Prostate gland (tissue), 2 donors: ENCODE results near the gene FARS2. TPM values are rescaled to one million over a fixed set of nuclear protein-coding genes. Genes with fewer than 3 reads are reported as not detected.

Source experiments
- DNase-seq: peaks from one replicate; pipeline ENCODE4 v3.0.0-alpha.2; 2019; ENCODE audit warnings: low spot score
- H3K27ac ChIP-seq, 2 donors: fragments of 200-600 bp; sonication (generic); 2 replicates each; pipeline ENCODE4 v1.5.1; 2017 to 2019
- H3K27me3 ChIP-seq: fragments of 200-600 bp; sonication (generic); replicated peaks from 2 replicates; pipeline ENCODE4 v1.5.1; 2019; ENCODE audit not compliant: insufficient read depth
- H3K36me3 ChIP-seq, 2 donors: fragments of 200-600 bp; sonication (generic); 1 replicate in 1 of 2; 2 replicates in 1 of 2; pipeline versions ENCODE4 v1.5.1 to v1.8.1; 2017 to 2019
- H3K4me1 ChIP-seq: fragments of 200-600 bp; sonication (generic); replicated peaks from 2 replicates; pipeline ENCODE4 v1.5.1; 2019
- H3K4me3 ChIP-seq, 2 donors: fragments of 200-600 bp; sonication (generic); 2 replicates each; pipeline ENCODE4 v1.5.1; 2017 to 2019
- H3K9me3 ChIP-seq: fragments of 200-600 bp; sonication (generic); 2 replicates; pipeline ENCODE4 v1.5.1; 2017
- POLR2A ChIP-seq: fragments of 450-650 bp; IDR thresholded peaks from one replicate; pipeline ENCODE4 v1.6.1; 2016; ENCODE audit warnings: antibody characterized with exemption, mild to moderate bottlenecking
- POLR2AphosphoS5 ChIP-seq: sonication (generic); formaldehyde crosslinking; IDR thresholded peaks from one replicate; pipeline ENCODE4 v1.6.1; 2017; ENCODE audit warnings: antibody characterized with exemption
- WGBS: methylation state at CpG from one replicate; pipeline ENCODE4 v1.1.5; 2018; 5-methylcytosine and 5-hydroxymethylcytosine counted together
- intact Hi-C: fragments of 100-400 bp; cut with DNase I; formaldehyde crosslinking; loops from one replicate; pipeline ENCODE4 v1.14.2; 2022
- total RNA-seq, 2 donors: library from RNA; depleted of rRNA; stranded (reverse); fragments of >200 nt; gene quantifications; one replicate each; pipeline ENCODE4 v1.1.0, GENCODE V29; 2016
- TF ChIP-seq, protein P1 (sequence below), 4 experiments: fragments of 200-600 bp in 2 of 4; fragments of 450-650 bp in 2 of 4; sonication (generic) in 2 of 4; IDR thresholded peaks; 1 replicate in 3 of 4; 2 replicates in 1 of 4; pipeline ENCODE4 v1.5.1; 2016 to 2019; ENCODE audit warnings: antibody characterized with exemption in 4 of 4, mild to moderate bottlenecking in 2 of 4, moderate library complexity in 2 of 4

Gene FARS2
- total RNA-seq, 2 donors from 2014 or later: 11.6 to 19.5 TPM

DNA sequence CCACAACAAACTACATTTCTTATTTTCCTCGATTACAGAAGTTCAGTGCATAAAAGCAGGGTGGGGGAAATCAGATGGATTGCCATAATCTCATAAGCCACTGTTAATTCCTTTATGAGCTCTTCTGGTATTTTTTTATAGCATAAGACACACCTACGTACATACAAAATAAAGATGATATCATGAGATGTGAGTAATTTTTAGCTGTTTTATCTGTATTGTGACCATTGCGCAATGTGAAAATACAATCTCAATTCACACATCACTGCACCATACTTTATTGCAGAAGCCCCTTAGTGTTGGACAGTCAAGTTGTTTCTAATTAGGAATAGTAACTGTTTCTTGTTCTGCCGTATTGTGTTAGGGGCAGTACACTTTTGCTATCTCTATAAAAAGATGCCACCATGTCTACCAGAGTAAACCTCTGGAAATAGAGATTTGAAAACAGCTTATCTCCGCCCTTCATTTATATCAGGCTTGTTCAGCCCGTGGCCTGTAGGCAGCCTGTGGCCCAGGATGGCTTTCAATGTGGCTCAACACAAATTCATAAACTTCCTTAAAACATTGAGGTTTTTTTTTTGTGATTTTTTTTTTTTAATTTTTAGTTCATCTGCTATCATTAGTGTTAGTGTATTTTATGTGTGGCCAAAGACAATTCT, 90.4 kb downstream of the FARS2 start:
- no peak overlapping the region for H3K27ac ChIP-seq
- WGBS: 74% methylated on average over 6 of the region's 6 CpGs
- no peaks in the 10 kb centered on the region for H3K27me3 ChIP-seq
- intact Hi-C loops: no loop called here
- TF ChIP-seq, protein P1, sequence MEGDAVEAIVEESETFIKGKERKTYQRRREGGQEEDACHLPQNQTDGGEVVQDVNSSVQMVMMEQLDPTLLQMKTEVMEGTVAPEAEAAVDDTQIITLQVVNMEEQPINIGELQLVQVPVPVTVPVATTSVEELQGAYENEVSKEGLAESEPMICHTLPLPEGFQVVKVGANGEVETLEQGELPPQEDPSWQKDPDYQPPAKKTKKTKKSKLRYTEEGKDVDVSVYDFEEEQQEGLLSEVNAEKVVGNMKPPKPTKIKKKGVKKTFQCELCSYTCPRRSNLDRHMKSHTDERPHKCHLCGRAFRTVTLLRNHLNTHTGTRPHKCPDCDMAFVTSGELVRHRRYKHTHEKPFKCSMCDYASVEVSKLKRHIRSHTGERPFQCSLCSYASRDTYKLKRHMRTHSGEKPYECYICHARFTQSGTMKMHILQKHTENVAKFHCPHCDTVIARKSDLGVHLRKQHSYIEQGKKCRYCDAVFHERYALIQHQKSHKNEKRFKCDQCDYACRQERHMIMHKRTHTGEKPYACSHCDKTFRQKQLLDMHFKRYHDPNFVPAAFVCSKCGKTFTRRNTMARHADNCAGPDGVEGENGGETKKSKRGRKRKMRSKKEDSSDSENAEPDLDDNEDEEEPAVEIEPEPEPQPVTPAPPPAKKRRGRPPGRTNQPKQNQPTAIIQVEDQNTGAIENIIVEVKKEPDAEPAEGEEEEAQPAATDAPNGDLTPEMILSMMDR (IDR thresholded peaks at IDR 0.05): no peak
- no peak for TF ChIP-seq POLR2A
- no peak for TF ChIP-seq POLR2AphosphoS5
- H3K4me1 ChIP-seq: no peaks in the 10 kb centered on the region
- H3K9me3 ChIP-seq: no peaks in the 10 kb centered on the region
- DNase-seq: no peak
- no peaks in the 10 kb centered on the region for H3K36me3 ChIP-seq
- H3K4me3 ChIP-seq: no peak overlapping the region

DNA sequence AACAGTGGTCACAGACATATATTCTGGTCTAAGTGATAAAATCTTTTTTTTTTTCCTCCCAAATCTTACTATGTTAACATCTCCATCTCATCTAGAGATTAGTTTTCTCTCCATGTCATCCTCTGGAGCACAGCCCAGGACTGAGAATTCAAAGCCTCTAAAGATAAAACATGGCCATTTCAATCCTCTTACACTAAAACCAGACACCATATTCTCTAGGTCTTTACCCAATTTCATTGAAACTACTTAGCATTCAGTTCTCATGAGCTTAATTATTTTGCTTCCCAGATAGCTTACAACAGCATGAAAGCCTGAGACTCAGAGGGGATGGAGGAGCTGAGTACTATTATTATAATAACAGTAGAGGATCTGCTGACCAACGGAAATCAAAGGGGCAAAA, 92.7 kb downstream of the FARS2 start:
- Histone ChIP-seq H3K36me3 (no peaks in the 10 kb centered on the region), H3K27ac (no peak overlapping the region), H3K27me3 (no peaks in the 10 kb centered on the region), H3K4me3 (no peak overlapping the region), H3K4me1 (no peaks in the 10 kb centered on the region), H3K9me3 (no peaks in the 10 kb centered on the region)
- WGBS: 98% methylated on average over 1 of the region's 1 CpG
- DNase-seq: no peak
- TF ChIP-seq POLR2AphosphoS5 (no peak), POLR2A (no peak)
- intact Hi-C loops: no loop called here

- Histone ChIP-seq H3K4me3 (no peak overlapping the region), H3K9me3 (no peaks in the 10 kb centered on the region), H3K27ac (no peak overlapping the region), H3K4me1 (no peaks in the 10 kb centered on the region), H3K27me3 (no peaks in the 10 kb centered on the region), H3K36me3 (no peaks in the 10 kb centered on the region)
- TF ChIP-seq POLR2A (no peak), POLR2AphosphoS5 (no peak)
- TF ChIP-seq, protein P1 (IDR thresholded peaks at IDR 0.05): no peak
- intact Hi-C loops: no loop called here
- DNase-seq: no peak
- 93% methylated on average over 1 of the region's 1 CpG for WGBS
Measured at GRCh38 chr6:5357486-5357885, 96.2 kb downstream of the FARS2 start.

GRCh38 chr6:5359417-5359816, 98.1 kb downstream of the FARS2 start:
- DNase-seq: no peak
- Histone ChIP-seq H3K9me3 (no peaks in the 10 kb centered on the region), H3K27me3 (no peaks in the 10 kb centered on the region), H3K36me3 (no peaks in the 10 kb centered on the region), H3K27ac (no peak overlapping the region), H3K4me3 (no peak overlapping the region), H3K4me1 (no peaks in the 10 kb centered on the region)
- TF ChIP-seq POLR2A (no peak), POLR2AphosphoS5 (no peak)
- TF ChIP-seq, protein P1 (IDR thresholded peaks at IDR 0.05): no peak
- intact Hi-C loops: no loop called here
- WGBS: 28% methylated on average over 2 of the region's 2 CpGs

GRCh38 chr6:5361396-5361795, 100.1 kb downstream of the FARS2 start:
- Histone ChIP-seq H3K4me1 (no peaks in the 10 kb centered on the region), H3K9me3 (no peaks in the 10 kb centered on the region), H3K36me3 (no peaks in the 10 kb centered on the region), H3K4me3 (no peak overlapping the region), H3K27me3 (no peaks in the 10 kb centered on the region), H3K27ac (no peak overlapping the region)
- intact Hi-C loops: no loop called here
- TF ChIP-seq POLR2AphosphoS5 (no peak), POLR2A (no peak)
- TF ChIP-seq, protein P1 (IDR thresholded peaks at IDR 0.05): no peak
- WGBS: 39% methylated on average over 2 of the region's 2 CpGs
- no peak for DNase-seq
